Neural cell (in vitro differentiated cells): ENCODE measurements around the gene ABL2.

Experiments used
- CTCF ChIP-seq: fragments of 450-650 bp; IDR thresholded peaks from 2 replicates; pipeline ENCODE4 v1.5.1; 2014; ENCODE audit warnings: antibody characterized with exemption, mild to moderate bottlenecking, moderate library complexity; ENCODE audit not compliant: poor library complexity, severe bottlenecking
- EP300 ChIP-seq: fragments of 450-650 bp; conservative IDR thresholded peaks from 2 replicates; pipeline ENCODE4 v1.6.1; 2014; ENCODE audit warnings: antibody characterized with exemption, mild to moderate bottlenecking, moderate library complexity; ENCODE audit not compliant: poor library complexity, severe bottlenecking
- EZH2 ChIP-seq: fragments of 200-600, 300-800 bp; shearing (Covaris generic), sonication (generic); IDR thresholded peaks from 2 replicates; pipeline ENCODE4 v1.6.1; 2014; ENCODE audit warnings: antibody characterized with exemption, low read length, borderline replicate concordance, mild to moderate bottlenecking; ENCODE audit not compliant: insufficient read depth, poor library complexity, severe bottlenecking
- MXI1 ChIP-seq: fragments of 450-650 bp; conservative IDR thresholded peaks from 2 replicates; pipeline ENCODE4 v1.6.1; 2014; ENCODE audit warnings: antibody characterized with exemption, mild to moderate bottlenecking; ENCODE audit not compliant: poor library complexity, severe bottlenecking
- POLR2AphosphoS5 ChIP-seq: IDR thresholded peaks from 2 replicates; pipeline ENCODE4 v1.6.1; 2012
- RAD21 ChIP-seq: fragments of 450-650 bp; conservative IDR thresholded peaks from 2 replicates; pipeline ENCODE4 v1.6.1; 2014; ENCODE audit warnings: antibody characterized with exemption, mild to moderate bottlenecking, moderate library complexity
- SMC3 ChIP-seq: fragments of 450-650 bp; conservative IDR thresholded peaks from 2 replicates; pipeline ENCODE4 v1.6.1; 2014; ENCODE audit warnings: antibody characterized with exemption, mild to moderate bottlenecking, moderate library complexity; ENCODE audit not compliant: poor library complexity
- TAF1 ChIP-seq: IDR thresholded peaks from 2 replicates; pipeline ENCODE4 v1.6.1; 2012; ENCODE audit warnings: low read depth

GRCh38 chr1:179146476-179146875 is 83.0 kb downstream of the ABL2 start:
- TF ChIP-seq MXI1 (no peak), CTCF (no peak), EZH2 (no peak), SMC3 (no peak), EP300 (no peak), POLR2AphosphoS5 (no peak), TAF1 (no peak), RAD21 (no peak)
